K562 (cell line): ENCODE data around the gene RASIP1. TPM values are rescaled to one million over a fixed set of nuclear protein-coding genes. Genes with fewer than 3 reads are reported as not detected.

ENCODE experiments used
- L3MBTL2 ChIP-seq: fragments of 450-650 bp; IDR thresholded peaks from 2 replicates; pipeline ENCODE4 v1.6.1; 2016; ENCODE audit warnings: mild to moderate bottlenecking, moderate library complexity
- NRF1 ChIP-seq, 2 experiments: fragments of 450-650 bp; IDR thresholded peaks in 1 of 2; conservative IDR thresholded peaks in 1 of 2; 2 replicates each; pipeline ENCODE4 v1.6.1; 2014; ENCODE audit warnings: mild to moderate bottlenecking in 2 of 2
- POU5F1 ChIP-seq: fragments of 150-350 bp; IDR thresholded peaks from 2 replicates; pipeline ENCODE4 v1.6.1; 2014; ENCODE audit warnings: borderline replicate concordance, low read length, low read depth, mild to moderate bottlenecking; ENCODE audit not compliant: partially characterized antibody
- SETDB1 ChIP-seq: IDR thresholded peaks from one replicate; pipeline ENCODE4 v1.6.1; 2012; ENCODE audit warnings: low read length, control low read depth, inconsistent platforms
- SMARCA4 ChIP-seq: fragments of 450-650 bp; IDR thresholded peaks from 2 replicates; pipeline ENCODE4 v1.6.1; 2016
- SRSF9 ChIP-seq: fragments of 200-400 bp; formaldehyde crosslinking; IDR thresholded peaks from 2 replicates; pipeline ENCODE4 v1.6.1; 2017; ENCODE audit warnings: low read depth, low read length, borderline replicate concordance
- TCF7L2 ChIP-seq: fragments of 150-350 bp; IDR thresholded peaks from 2 replicates; pipeline ENCODE4 v1.6.1; 2016; ENCODE audit warnings: low read depth, mild to moderate bottlenecking, low read length, moderate library complexity
- ZNF12 ChIP-seq: sonication (generic); formaldehyde crosslinking; IDR thresholded peaks from 2 replicates; pipeline ENCODE4 v1.4.0; 2020; ENCODE audit warnings: mild to moderate bottlenecking, missing genetic modification reagents
- ZNF212 ChIP-seq: fragments of 450-650 bp; formaldehyde crosslinking; IDR thresholded peaks from 2 replicates; pipeline ENCODE4 v1.4.0; 2020; ENCODE audit warnings: mild to moderate bottlenecking
- polyA plus RNA-seq, 8 experiments: library from polyadenylated mRNA; depleted of rRNA in 4 of 8; stranded (reverse) in 5 of 8; unstranded in 3 of 8; fragments of >200 nt; fragmentation: Nextera tagmentation in 2 of 8; fragmentation: Illumina TruSeq in 1 of 8; extraction: Ambion mirVana in 2 of 8; extraction: Trizol in 1 of 8; gene quantifications; 2 replicates each; pipeline versions ENCODE4 v1.2.1 to v1.2.3, GENCODE V29; 2011 to 2014; ENCODE audit warnings: inconsistent platforms in 1 of 8, missing spikeins in 1 of 8
- total RNA-seq, 7 experiments: library from RNA; depleted of rRNA in 6 of 7; stranded (reverse); fragments of >200 nt in 6 of 7; fragmentation: Illumina TruSeq in 2 of 7; extraction: Trizol in 2 of 7; gene quantifications; 2 replicates each; pipeline versions ENCODE4 v1.2.1 to v1.2.3, GENCODE V29; 2011 to 2021; ENCODE audit warnings: low replicate concordance in 1 of 7
- TF ChIP-seq, protein P1 (sequence below): fragments of 450-650 bp; IDR thresholded peaks from 2 replicates; pipeline ENCODE4 v1.6.1; 2016; ENCODE audit warnings: mild to moderate bottlenecking, moderate library complexity
- TF ChIP-seq, protein P2 (sequence below): sonication (generic); formaldehyde crosslinking; IDR thresholded peaks from 2 replicates; pipeline ENCODE4 v1.8.1; 2023; ENCODE audit warnings: mild to moderate bottlenecking, missing genetic modification reagents
- TF ChIP-seq, protein P3 (sequence below), 2 experiments: fragments of 450-650 bp; conservative IDR thresholded peaks; 2 replicates each; pipeline ENCODE4 v1.6.1; 2017; ENCODE audit warnings: mild to moderate bottlenecking in 2 of 2, moderate library complexity in 2 of 2

The RASIP1 gene
- total and polyA plus RNA-seq, 9 of the 15 experiments (the other 6 are each of a cell fraction or from before 2014, with no cell fraction given), result 0.20 to 4.7 (median 1.5) TPM

DNA sequence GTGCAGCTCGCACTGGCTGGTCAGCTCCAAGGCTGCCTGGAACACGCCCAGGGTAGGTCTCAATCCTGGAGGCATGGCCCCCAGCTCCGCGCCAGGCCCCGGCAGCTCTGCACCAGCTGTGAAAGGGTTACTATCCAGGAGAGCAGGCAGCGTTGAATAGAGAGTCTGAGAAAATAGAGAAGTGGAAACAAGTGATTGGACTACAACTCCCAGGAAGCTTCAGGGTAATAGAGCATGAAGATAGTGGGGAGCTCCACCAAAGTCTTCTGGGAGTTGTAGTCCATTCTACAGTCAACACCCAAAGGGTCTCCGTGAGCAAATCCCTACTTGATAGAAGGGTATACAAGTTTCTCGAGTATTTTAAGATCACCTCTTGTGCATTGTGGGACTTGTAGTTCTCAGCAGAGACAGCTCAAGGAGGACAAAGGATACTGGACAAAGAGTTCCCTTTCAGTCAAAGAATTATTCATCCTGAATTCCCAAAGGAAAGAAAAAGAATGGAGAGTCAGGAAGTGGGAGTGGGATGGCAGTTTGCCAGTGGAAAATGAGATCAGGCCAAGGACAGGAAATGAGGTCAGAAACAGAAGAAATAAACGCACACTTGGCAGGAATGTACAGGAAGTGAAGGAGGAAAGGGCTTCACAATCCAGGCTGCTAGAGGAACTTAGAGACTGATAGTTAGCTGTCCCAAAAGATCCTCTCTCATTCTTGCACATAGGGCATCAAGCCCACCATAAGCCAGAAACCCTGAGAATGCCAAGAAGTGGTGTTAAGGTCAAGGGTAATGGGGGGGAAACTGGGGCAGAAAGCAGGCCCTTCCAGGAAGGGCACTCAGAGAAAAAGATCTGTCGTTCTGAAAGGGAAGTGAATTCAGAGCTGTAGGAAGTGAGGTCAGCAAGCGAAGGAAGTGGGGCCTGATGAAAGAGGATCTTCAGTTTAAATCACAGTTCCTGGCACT is 15.3 kb downstream of the RASIP1 start (continued):
- no peak for TF ChIP-seq TCF7L2
- no peak for TF ChIP-seq ZNF12 (CRISPR knock-in tag)
- TF ChIP-seq NRF1 (conservative IDR thresholded peaks at IDR 0.05 in 1 of 2, IDR thresholded peaks at IDR 0.05 in 1 of 2), result peak in 1 of 2 experiments; percentile 33; a peak in 3 of 4 replicates
- no peak for TF ChIP-seq SRSF9
- TF ChIP-seq SMARCA4, result no peak
- no peak for TF ChIP-seq ZNF212
- no peak; the same call in 1 of the 2 replicates for TF ChIP-seq L3MBTL2
- TF ChIP-seq SETDB1, result no peak
- TF ChIP-seq, protein P1, sequence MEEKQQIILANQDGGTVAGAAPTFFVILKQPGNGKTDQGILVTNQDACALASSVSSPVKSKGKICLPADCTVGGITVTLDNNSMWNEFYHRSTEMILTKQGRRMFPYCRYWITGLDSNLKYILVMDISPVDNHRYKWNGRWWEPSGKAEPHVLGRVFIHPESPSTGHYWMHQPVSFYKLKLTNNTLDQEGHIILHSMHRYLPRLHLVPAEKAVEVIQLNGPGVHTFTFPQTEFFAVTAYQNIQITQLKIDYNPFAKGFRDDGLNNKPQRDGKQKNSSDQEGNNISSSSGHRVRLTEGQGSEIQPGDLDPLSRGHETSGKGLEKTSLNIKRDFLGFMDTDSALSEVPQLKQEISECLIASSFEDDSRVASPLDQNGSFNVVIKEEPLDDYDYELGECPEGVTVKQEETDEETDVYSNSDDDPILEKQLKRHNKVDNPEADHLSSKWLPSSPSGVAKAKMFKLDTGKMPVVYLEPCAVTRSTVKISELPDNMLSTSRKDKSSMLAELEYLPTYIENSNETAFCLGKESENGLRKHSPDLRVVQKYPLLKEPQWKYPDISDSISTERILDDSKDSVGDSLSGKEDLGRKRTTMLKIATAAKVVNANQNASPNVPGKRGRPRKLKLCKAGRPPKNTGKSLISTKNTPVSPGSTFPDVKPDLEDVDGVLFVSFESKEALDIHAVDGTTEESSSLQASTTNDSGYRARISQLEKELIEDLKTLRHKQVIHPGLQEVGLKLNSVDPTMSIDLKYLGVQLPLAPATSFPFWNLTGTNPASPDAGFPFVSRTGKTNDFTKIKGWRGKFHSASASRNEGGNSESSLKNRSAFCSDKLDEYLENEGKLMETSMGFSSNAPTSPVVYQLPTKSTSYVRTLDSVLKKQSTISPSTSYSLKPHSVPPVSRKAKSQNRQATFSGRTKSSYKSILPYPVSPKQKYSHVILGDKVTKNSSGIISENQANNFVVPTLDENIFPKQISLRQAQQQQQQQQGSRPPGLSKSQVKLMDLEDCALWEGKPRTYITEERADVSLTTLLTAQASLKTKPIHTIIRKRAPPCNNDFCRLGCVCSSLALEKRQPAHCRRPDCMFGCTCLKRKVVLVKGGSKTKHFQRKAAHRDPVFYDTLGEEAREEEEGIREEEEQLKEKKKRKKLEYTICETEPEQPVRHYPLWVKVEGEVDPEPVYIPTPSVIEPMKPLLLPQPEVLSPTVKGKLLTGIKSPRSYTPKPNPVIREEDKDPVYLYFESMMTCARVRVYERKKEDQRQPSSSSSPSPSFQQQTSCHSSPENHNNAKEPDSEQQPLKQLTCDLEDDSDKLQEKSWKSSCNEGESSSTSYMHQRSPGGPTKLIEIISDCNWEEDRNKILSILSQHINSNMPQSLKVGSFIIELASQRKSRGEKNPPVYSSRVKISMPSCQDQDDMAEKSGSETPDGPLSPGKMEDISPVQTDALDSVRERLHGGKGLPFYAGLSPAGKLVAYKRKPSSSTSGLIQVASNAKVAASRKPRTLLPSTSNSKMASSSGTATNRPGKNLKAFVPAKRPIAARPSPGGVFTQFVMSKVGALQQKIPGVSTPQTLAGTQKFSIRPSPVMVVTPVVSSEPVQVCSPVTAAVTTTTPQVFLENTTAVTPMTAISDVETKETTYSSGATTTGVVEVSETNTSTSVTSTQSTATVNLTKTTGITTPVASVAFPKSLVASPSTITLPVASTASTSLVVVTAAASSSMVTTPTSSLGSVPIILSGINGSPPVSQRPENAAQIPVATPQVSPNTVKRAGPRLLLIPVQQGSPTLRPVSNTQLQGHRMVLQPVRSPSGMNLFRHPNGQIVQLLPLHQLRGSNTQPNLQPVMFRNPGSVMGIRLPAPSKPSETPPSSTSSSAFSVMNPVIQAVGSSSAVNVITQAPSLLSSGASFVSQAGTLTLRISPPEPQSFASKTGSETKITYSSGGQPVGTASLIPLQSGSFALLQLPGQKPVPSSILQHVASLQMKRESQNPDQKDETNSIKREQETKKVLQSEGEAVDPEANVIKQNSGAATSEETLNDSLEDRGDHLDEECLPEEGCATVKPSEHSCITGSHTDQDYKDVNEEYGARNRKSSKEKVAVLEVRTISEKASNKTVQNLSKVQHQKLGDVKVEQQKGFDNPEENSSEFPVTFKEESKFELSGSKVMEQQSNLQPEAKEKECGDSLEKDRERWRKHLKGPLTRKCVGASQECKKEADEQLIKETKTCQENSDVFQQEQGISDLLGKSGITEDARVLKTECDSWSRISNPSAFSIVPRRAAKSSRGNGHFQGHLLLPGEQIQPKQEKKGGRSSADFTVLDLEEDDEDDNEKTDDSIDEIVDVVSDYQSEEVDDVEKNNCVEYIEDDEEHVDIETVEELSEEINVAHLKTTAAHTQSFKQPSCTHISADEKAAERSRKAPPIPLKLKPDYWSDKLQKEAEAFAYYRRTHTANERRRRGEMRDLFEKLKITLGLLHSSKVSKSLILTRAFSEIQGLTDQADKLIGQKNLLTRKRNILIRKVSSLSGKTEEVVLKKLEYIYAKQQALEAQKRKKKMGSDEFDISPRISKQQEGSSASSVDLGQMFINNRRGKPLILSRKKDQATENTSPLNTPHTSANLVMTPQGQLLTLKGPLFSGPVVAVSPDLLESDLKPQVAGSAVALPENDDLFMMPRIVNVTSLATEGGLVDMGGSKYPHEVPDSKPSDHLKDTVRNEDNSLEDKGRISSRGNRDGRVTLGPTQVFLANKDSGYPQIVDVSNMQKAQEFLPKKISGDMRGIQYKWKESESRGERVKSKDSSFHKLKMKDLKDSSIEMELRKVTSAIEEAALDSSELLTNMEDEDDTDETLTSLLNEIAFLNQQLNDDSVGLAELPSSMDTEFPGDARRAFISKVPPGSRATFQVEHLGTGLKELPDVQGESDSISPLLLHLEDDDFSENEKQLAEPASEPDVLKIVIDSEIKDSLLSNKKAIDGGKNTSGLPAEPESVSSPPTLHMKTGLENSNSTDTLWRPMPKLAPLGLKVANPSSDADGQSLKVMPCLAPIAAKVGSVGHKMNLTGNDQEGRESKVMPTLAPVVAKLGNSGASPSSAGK, result no peak
- TF ChIP-seq POU5F1, result no peak
- TF ChIP-seq, protein P2, sequence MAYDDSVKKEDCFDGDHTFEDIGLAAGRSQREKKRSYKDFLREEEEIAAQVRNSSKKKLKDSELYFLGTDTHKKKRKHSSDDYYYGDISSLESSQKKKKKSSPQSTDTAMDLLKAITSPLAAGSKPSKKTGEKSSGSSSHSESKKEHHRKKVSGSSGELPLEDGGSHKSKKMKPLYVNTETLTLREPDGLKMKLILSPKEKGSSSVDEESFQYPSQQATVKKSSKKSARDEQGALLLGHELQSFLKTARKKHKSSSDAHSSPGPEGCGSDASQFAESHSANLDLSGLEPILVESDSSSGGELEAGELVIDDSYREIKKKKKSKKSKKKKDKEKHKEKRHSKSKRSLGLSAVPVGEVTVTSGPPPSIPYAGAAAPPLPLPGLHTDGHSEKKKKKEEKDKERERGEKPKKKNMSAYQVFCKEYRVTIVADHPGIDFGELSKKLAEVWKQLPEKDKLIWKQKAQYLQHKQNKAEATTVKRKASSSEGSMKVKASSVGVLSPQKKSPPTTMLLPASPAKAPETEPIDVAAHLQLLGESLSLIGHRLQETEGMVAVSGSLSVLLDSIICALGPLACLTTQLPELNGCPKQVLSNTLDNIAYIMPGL (CRISPR knock-in tag), result no peak
- TF ChIP-seq, protein P3, sequence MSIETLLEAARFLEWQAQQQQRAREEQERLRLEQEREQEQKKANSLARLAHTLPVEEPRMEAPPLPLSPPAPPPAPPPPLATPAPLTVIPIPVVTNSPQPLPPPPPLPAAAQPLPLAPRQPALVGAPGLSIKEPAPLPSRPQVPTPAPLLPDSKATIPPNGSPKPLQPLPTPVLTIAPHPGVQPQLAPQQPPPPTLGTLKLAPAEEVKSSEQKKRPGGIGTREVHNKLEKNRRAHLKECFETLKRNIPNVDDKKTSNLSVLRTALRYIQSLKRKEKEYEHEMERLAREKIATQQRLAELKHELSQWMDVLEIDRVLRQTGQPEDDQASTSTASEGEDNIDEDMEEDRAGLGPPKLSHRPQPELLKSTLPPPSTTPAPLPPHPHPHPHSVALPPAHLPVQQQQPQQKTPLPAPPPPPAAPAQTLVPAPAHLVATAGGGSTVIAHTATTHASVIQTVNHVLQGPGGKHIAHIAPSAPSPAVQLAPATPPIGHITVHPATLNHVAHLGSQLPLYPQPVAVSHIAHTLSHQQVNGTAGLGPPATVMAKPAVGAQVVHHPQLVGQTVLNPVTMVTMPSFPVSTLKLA (conservative IDR thresholded peaks at IDR 0.05), result 0 out of 4 replicates have a peak, but pooled peaks of 1 of the 2 experiments have one; percentile 32
